Parathyroid adenoma (tissue), 2 donors: ENCODE measurements around the gene MBTPS1.

Source experiments
- H2AFZ ChIP-seq: fragments of 300-600 bp; sonication (generic); one replicate; pipeline ENCODE4 v1.7.0; 2017; ENCODE audit warnings: antibody characterized with exemption, mild to moderate bottlenecking
- H3K27ac ChIP-seq: fragments of 300-600 bp; sonication (generic); one replicate; pipeline ENCODE4 v1.7.0; 2017
- H3K27me3 ChIP-seq: fragments of 300-600 bp; sonication (generic); one replicate; pipeline ENCODE4 v1.7.0; 2017; ENCODE audit warnings: low read length; ENCODE audit not compliant: control insufficient read depth, insufficient read depth
- H3K36me3 ChIP-seq: fragments of 300-600 bp; sonication (generic); one replicate; pipeline ENCODE4 v1.7.0; 2017; ENCODE audit warnings: low read length; ENCODE audit not compliant: control insufficient read depth, insufficient read depth
- H3K4me1 ChIP-seq: fragments of 300-600 bp; sonication (generic); one replicate; pipeline ENCODE4 v1.7.0; 2017; ENCODE audit warnings: control low read depth
- H3K4me2 ChIP-seq: fragments of 300-600 bp; sonication (generic); one replicate; pipeline ENCODE4 v1.7.0; 2017; ENCODE audit warnings: low read length
- H3K4me3 ChIP-seq: fragments of 300-600 bp; sonication (generic); one replicate; pipeline ENCODE4 v1.7.0; 2017; ENCODE audit warnings: low read depth, low read length
- H3K79me2 ChIP-seq: fragments of 300-600 bp; sonication (generic); one replicate; pipeline ENCODE4 v1.7.0; 2017; ENCODE audit warnings: control low read depth
- H3K9ac ChIP-seq: fragments of 300-600 bp; sonication (generic); one replicate; pipeline ENCODE4 v1.7.0; 2017; ENCODE audit warnings: mild to moderate bottlenecking
- H3K9me3 ChIP-seq: fragments of 300-600 bp; sonication (generic); one replicate; pipeline ENCODE4 v1.7.0; 2017; ENCODE audit warnings: low read length; ENCODE audit not compliant: control insufficient read depth
- CTCF ChIP-seq: fragments of 300-600 bp; sonication (generic); IDR thresholded peaks from one replicate; pipeline ENCODE4 v1.7.0; 2017; ENCODE audit warnings: antibody characterized with exemption, mild to moderate bottlenecking
- donor health status: primary hyperparathyroidism.

Gene MBTPS1

GRCh38 chr16:84014570-84015327 is 102.0 kb downstream of the MBTPS1 start:
- no peaks in the 10 kb centered on the region for H3K79me2 ChIP-seq
- no peaks in the 10 kb centered on the region for H3K36me3 ChIP-seq
- H3K27ac ChIP-seq, result no peak overlapping the region
- no peak for TF ChIP-seq CTCF
- H3K27me3 ChIP-seq, result no peaks in the 10 kb centered on the region
- H3K9ac ChIP-seq, result no peak overlapping the region
- no peak overlapping the region for H3K4me2 ChIP-seq
- no peaks in the 10 kb centered on the region for H3K9me3 ChIP-seq
- H2AFZ ChIP-seq, result no peak overlapping the region
- peaks cover 2% of the 10 kb centered on the region for H3K4me1 ChIP-seq
- H3K4me3 ChIP-seq, result no peak overlapping the region

- Histone ChIP-seq H3K4me3 (no peak overlapping the region), H3K9me3 (no peaks in the 10 kb centered on the region), H2AFZ (no peak overlapping the region), H3K27ac (no peak overlapping the region), H3K9ac (no peak overlapping the region), H3K27me3 (no peaks in the 10 kb centered on the region), H3K79me2 (no peaks in the 10 kb centered on the region), H3K4me2 (no peak overlapping the region), H3K36me3 (no peaks in the 10 kb centered on the region), H3K4me1 (peaks cover 2% of the 10 kb centered on the region)
- TF ChIP-seq CTCF, result no peak
These were observed 102.8 kb downstream of the MBTPS1 start for GRCh38 chr16:84013787-84014569.

- Histone ChIP-seq H2AFZ (no peak overlapping the region), H3K27me3 (no peaks in the 10 kb centered on the region), H3K36me3 (no peaks in the 10 kb centered on the region), H3K27ac (no peak overlapping the region), H3K4me2 (no peak overlapping the region), H3K9ac (no peak overlapping the region), H3K4me3 (no peak overlapping the region), H3K79me2 (no peaks in the 10 kb centered on the region), H3K4me1 (peaks cover 13% of the 10 kb centered on the region), H3K9me3 (no peaks in the 10 kb centered on the region)
- no peak for TF ChIP-seq CTCF
These were observed 107.5 kb downstream of the MBTPS1 start for GRCh38 chr16:84009282-84009681.

- H3K4me3 ChIP-seq, result no peak overlapping the region
- H3K9ac ChIP-seq, result no peak overlapping the region
- no peak overlapping the region for H3K4me2 ChIP-seq
- H3K27me3 ChIP-seq, result no peaks in the 10 kb centered on the region
- no peaks in the 10 kb centered on the region for H3K9me3 ChIP-seq
- no peaks in the 10 kb centered on the region for H3K79me2 ChIP-seq
- H2AFZ ChIP-seq, result peak overlapping the region; percentile 77
- H3K36me3 ChIP-seq, result no peaks in the 10 kb centered on the region
- peaks cover 11% of the 10 kb centered on the region for H3K4me1 ChIP-seq
- peak overlapping the region; percentile 29 for H3K27ac ChIP-seq
- no peak for TF ChIP-seq CTCF
These were observed 108.8 kb downstream of the MBTPS1 start for GRCh38 chr16:84007965-84008364.
